ENCODE results near the gene DDC.
"Not testable (repeated sequence)": the region's sequence is repeated elsewhere in the genome, so short reads cannot be mapped to it uniquely, and the experiment has no call there.

DDC gene

DNA sequence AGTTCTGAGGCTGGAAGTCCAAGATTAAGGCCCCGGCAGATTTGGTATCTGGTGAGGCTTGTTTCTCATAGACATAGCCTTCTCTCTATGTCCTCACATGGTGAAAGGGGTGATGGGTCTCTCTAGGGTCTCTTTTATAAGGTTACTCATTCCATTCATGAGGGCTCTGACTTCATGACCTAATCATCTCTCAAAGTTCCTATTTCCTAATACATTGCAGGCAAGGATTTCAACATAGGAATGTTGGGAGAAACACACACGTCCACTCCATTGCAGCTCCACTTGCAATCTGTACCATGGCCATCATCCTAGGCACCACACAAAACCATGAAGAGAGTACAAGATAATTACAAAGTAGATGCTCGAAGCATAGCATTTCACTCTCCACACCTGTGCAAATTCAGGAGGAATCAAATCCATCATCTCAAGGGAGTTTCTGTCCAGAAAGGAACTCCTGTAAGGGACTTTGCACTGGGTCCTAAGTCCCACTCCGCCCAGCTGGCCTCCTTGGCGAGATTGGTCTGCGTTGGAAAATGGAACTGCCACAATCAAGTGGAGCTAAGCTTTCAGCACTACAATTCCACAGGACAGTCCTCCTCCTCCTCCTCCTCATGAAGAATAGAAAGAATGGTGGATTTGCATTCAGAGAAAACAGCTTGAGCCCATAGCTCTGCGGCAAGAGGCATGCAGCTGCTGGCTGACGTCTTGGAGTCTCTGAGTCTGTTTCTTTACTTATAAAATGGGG is 8.8 kb downstream of the DDC start:
- DNase-seq (ENCODE audit: extremely low read depth in 1 of 2, low read depth in 1 of 2), result no peak

DNA sequence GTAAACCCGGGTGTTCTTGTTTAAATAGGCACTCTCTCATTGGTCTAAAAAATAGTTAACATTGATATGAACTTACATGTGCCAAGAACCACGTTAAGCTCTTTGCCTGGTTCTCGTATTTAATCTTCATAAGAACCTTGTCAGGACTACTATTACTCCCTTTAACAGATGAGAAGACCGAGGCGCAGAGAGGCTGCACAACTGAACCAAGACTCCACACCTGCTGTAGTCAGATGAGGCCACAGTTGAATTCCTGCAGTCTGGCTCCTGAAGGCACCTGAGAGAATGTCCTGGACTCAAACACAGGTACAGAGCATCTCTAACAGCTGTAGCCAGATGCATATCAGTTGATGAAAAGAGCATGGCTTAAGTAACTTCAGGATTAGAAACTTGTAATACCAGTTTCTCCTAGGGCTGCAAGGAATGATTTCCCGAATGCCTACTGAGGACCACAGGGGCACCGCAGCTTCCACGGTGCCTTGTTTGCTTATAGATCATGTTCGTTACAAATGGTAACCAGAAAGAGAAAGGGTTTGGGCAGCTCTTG is 9.5 kb downstream of the DDC start:
- DNase-seq (ENCODE audit: extremely low read depth in 1 of 2, low read depth in 1 of 2), result no peak

DNA sequence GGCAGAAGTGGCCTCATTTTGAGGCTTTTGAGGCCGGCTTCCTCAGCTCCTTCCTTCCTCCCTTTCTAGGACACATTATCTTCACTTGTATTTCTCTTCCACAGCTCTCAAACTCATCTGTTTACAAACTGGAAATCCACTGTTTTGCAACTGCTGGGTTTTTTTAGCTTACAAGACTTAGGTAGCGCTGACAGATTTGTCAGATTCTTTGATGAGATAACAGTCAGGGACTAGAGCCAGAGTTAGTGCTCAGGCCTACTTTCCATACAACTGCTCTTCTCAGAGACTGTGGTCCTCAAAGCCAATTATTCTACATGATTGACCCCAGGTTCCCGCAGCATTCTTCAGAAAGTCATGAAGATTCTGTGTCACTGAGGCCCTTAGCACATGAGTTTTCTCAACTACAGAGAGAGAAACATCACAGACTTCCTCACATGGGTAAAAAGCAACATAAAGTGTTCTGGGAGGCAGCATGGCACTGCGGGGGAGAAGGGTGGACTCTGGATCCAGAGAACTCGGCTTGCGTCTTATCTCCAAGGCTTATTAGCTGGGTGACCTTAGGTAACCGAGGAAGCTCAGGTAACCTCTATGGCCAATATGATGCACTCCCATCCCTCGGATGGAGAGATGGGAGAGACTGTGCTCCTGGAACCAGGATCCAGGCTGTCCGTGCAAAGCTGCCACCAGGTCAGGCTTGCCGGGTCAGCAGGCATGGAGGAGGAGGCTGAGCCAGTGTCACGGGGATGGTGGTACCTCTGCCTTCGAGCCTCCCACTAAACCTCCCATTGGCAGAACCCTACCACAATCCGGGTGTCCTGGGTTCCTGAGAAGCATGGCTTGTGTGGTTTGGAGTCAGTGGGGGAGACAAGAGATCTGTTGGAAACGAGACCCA is 10.5 kb downstream of the DDC start:
- no peak for DNase-seq (ENCODE audit: extremely low read depth in 1 of 2, low read depth in 1 of 2)

DNA sequence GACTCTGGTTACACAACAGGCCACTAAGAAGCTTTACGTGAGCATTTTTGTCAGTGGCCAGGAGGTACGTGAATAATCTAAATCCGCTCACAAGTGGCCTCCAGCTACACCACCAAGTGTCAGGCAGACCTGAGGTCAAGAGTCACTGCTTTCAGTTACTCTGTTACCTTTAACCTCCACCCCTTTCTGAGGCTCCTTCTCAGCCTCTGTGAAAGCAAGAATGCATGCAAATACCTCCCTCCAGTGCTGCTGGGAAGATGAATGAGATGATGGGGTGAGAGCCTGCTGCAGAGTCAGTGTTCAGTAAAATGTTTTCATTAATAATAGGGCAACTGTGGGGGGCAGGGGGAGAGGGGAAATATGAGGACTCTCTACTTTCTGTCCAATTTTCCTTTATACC is 11.2 kb downstream of the DDC start:
- DNase-seq (ENCODE audit: extremely low read depth in 1 of 2, low read depth in 1 of 2), result no peak

DNA sequence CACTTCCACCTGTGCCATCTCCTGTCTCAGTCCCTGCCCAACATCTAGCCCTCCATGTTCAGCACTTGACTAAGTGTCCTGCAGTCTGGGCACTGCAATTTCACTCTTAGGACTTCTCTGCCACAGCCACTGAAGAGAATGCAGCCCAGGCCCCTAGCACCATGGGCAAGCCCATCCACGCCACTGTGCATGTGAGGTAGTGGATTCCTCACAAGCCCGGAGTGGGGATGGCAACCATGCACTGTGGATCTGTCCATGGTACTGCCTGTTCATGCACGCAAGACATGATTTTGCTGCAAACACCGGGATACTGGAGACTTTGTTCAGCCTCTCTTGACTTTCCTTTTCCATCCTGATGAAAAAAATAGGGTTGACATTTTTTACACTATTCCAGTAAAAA is 12.3 kb downstream of the DDC start:
- no peak for DNase-seq (ENCODE audit: extremely low read depth in 1 of 2, low read depth in 1 of 2)

DNA sequence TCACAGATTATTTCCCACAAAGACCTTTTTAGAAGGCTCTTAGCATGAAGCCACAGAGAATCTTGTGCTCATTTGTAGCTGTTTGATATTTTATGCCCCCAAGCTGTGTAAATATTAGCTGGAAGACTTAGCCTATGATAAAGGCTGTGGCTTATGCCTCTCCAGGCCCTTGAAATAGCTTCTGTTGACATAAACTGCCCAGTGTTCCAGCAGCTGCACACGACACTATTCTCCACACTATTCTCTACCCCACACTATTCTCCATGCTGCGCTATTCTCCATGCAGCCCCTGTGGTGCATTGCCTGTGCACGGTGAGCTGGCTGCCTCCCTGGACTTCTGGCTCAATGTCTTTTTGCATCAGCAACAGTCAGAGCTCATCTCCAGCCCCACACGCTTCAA is 13.1 kb downstream of the DDC start:
- DNase-seq (ENCODE audit: extremely low read depth in 1 of 2, low read depth in 1 of 2), result no peak

DNA sequence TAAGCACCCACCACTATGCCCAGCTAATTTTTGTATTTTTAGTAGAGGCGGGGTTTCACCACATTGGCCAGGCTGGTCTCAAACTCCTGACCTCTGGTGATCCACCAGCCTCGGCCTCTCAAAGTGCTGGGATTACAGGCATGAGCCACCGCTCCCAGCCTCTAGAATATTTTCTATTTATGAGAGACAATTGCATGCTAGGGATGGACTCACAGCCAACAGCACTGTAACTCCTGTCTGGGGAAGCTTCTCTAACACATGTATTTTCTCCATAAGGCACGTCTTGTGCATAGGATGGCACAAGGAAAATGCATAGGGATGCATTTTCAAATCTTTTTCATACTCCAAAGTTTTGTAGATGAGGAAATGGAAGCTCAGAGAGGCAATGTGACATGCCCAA is 19.6 kb downstream of the DDC start:
- DNase-seq (ENCODE audit: extremely low read depth in 1 of 2, low read depth in 1 of 2), result not testable (repeated sequence)

DNA sequence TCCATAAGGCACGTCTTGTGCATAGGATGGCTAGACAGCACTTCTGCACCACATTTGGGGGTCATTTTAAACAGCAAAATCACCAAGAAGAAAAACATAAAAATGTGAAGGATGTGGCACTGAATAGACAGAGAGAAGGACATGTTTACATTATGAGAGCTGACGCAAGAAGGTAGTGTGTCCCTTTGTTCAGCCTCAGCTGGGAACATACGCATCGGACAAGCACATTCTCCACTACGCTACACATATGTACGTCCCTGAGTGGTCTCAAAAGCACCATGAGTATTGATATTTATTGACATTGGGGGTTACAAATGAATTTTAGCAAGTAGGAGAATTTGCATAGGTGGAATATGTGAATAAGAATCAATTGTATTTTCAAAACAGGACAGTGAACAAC is 20.2 kb downstream of the DDC start:
- no peak for DNase-seq (ENCODE audit: extremely low read depth in 1 of 2, low read depth in 1 of 2)

DNA sequence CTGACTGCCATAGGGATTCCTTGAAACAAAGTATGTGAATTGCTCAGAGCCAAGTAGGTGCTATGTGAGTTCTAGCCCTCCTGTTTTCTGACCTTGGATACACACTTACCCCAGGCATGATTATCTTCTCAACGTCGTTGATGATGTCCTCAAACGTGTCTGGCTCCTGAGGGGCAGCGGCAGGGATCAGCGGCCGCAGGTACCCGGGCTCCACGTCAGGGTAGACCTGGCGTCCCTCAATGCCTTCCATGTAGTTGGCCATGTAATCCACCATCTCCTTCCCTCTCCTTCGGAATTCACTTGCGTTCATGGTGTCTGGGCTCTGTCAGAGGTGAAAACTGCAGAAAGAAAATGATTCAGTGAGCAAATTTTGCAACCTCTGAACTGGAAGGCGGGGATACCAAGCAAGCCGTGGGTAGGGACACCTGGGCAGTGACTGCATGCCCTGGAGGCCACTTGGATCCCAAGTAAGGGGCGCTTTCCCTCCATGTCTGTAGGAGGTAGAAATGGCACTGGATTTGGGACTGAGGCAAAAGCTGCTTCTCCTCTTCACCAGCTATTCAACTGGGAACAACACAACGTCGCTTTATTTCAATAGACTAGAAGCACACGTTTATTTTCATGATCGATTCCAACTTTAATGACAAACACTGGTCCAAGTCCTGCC is 21.3 kb downstream of the DDC start:
- DNase-seq (ENCODE audit: extremely low read depth in 1 of 2, low read depth in 1 of 2), result no peak

DNA sequence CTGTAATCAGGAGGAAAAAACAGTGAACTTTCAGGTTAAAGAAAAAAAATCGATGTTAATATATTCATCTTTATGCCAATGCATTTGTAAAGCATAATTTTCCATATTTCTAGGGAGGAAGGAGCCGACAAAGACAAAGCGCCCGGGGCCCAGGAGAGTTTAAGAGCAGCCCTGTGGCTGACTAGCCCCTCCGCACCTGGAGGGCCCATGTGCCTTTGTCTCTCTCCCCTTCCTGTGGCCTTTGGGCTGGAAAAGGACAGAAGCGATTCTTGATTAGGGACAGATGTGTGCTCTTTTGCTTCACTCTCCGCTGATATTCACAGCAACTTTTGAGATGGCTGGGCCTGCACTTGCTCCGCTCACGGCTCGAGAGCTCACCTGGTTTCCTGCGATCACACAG is 23.1 kb downstream of the DDC start:
- no peak for DNase-seq (ENCODE audit: extremely low read depth in 1 of 2, low read depth in 1 of 2)

DNA sequence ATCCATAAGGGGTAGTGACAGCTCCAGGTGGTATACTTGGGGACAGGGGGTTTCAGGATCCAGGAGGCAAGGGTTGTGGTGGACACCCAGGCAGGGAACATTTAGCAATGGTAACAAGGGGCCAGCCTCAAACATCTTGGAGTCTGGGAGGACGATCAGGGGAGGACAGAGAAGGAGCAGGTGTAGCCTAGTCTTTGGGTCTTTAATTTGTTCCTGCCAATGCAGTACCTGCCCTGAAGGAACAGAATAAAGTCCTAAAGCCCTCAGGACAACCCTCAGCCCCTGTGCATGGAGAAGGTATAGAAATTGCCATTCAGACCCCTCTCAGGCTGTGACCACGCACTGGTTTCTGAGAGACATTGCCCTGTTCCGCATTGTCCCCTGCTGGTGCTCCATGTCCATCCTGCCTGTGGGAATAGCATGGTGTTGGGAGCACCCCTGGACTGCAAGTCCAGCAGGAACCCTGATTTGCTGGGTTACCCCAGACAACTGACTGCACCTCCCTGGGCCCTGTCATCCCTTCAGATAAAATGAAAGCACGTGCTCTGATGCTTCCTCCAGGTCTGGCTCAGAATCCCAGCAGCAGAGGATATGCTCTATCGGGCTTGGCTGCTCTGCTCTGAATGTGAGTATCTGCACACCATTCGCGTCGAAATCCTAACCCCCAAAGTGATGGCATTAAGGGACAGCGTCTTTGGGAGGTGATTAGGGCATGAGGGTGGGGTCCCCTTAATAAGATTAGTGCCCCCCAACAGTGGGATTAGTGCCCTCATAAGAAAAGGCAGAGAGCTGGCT is 24.2 kb downstream of the DDC start:
- DNase-seq (ENCODE audit: extremely low read depth in 1 of 2, low read depth in 1 of 2), result no peak

DNA sequence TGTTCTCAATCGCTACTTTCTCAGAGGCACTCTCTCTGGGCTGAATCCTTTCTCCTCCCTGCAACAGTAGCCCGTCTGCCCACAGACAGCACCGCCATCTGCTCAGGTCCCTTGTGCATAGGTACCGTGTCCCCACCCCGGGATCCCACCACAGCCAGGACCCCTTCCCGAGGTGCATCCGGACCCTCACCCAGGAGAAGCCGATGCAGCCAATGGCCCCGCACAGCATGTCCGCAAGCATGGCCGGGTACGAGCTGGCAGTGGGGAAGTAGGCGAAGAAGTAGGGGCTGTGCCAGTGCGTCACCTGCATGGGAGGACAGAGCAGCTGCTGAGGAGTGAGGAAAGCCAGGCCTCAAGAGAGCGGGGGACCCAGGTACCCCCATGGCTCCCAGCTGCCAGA is 25.5 kb downstream of the DDC start:
- no peak for DNase-seq (ENCODE audit: extremely low read depth in 1 of 2, low read depth in 1 of 2)

DNA sequence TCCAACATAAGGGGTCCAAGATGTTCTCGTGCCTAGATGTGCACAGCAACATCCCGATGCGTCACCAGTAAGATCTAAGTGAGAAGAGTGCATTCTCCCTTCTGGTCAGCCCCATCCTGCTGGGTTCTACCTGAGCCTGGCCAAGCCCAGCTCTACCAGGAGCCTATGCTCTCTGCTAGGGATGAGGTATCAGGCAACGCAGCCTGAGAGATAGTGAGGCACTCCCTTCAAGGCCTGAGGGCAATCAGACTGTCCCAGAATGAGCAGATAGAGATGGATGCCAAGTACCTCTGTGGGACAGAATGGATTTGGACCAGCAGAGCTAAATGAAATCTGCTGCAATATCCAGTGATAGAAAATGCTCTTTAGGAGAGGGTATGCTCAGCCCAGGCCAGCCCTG is 26.7 kb downstream of the DDC start:
- no peak for DNase-seq (ENCODE audit: extremely low read depth in 1 of 2, low read depth in 1 of 2)

DNA sequence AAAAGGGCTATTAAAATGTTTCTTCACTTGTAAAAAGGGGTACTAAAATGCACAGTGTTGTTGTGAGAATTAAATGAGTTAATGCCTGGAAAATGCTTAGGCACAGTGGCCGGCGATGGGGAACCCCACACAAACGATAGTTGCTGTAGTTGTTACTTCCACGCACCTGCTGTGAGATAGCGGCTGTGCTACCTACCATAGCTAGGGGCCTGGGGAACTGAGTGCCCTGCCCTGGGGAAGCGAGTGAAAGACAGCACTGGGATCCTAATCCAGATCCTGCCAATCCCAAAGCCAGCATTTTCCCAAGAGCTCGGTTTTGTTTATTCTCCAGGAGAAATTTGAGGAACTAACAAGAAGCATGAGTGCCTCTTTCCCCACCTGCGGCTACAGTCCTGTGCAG is 27.8 kb downstream of the DDC start:
- no peak for DNase-seq (ENCODE audit: extremely low read depth in 1 of 2, low read depth in 1 of 2)

DNA sequence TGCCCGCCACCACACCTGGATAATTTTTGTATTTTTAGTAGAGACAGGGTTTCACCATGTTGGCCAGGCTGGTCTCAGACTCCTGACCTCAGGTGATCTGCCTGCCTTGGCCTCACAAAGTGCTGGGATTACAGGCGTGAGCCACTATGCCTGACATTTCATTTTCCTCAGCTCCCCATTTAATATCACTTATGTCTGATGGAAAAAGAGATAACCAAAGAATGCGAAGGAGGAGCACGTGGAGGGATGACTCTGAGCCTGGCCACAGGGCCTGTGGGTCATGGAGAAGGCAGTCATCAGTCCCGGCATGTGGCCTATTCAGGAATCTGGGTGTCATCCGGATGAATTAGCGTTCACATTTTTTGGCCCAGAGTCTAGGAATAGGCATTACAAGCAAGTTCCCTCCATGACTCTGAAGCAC is 29.9 kb downstream of the DDC start:
- DNase-seq (ENCODE audit: extremely low read depth in 1 of 2, low read depth in 1 of 2), result not testable (repeated sequence)

DNA sequence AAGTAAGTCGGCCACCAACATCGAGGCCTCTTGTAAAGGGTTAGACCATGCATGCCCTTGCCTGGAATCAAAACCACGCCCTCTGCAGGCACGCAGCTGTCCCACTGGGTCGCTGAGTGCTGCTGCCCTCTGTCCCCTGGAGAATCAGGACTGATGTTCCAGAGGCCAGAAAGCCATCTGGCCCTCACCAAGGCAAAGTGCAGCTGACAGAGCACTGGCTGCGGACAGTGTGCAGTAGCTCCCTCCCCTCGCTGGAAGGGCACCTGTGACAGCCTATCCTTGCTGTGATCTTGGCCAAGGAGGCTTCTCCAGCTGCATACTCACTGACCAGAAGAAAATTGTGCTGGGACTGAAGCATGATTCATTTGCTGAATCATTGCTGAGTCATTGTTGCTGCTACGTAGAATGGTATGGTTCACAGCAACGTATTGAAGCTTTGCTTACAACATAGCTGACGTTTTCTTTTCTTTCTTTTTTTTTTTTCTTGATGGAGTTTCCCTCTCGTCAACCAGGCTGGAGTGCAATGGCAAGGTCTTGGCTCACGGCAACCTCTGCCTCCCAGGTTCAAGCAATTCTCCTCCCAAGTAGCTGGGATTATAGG is 30.4 kb downstream of the DDC start:
- DNase-seq (ENCODE audit: extremely low read depth in 1 of 2, low read depth in 1 of 2), result no peak

DNA sequence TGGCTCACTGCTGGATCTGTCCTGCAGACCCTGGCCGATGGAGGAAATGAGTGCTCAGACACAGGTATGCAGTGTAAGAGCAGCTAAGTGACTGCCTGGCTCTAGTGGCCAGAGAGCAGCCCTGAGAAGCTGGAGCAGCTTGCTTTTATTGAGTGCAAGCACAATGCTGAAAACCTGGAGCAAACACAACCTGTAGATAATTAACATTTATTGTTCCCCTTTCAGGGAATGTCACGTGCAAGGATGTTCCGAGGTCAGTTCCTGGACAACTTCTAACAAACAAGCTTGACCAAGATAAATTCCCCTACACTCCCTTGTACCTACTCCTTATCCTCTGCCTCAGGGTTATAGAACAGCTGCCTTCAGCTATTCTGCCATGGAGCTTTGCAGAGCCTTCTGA is 31.3 kb downstream of the DDC start:
- no peak for DNase-seq (ENCODE audit: extremely low read depth in 1 of 2, low read depth in 1 of 2)

DNA sequence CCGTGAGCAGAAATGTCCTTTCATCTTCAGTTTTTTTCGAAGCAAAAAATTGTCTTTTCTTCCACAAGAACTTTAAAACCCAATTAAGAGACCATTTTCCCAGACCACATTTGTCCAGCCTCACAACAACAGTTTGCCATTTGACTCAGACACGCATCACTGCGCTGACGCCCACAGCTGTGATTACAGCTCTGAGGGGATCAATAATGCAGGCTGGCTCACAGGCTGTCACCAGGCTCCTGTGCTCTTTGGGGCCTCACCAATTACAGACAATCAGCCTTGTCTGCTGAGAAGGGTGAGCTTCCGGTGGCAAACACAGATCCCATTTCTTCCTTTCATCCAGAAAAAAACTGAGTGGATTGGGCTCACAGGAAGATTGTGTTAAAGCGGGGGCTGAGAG is 33.3 kb downstream of the DDC start:
- DNase-seq (ENCODE audit: extremely low read depth in 1 of 2, low read depth in 1 of 2), result no peak

DNA sequence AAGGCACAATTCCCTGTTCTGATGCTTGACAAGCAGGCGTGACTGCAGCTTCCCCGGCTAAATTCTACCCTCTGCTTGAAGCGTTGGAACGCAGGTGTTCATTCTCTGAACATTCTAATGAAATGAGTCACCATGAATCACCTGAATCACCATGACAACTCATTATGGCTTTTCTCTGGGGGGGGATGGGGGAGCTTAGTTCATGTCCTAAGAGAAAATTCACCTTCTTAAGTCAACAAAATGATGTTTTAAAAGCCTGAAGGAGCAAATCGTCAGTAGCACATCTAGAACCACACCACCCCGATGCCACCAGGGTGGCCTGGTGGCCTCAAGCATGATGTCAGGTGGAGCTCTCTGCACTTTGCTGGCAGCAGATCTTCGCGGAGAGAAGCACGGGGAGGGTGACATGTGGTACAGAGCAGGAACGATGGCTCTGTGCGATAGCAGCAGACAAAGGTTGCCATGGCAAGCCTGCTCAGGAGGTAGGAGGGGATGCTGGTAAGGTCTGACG is 33.7 kb downstream of the DDC start:
- no peak for DNase-seq (ENCODE audit: extremely low read depth in 1 of 2, low read depth in 1 of 2)

DNA sequence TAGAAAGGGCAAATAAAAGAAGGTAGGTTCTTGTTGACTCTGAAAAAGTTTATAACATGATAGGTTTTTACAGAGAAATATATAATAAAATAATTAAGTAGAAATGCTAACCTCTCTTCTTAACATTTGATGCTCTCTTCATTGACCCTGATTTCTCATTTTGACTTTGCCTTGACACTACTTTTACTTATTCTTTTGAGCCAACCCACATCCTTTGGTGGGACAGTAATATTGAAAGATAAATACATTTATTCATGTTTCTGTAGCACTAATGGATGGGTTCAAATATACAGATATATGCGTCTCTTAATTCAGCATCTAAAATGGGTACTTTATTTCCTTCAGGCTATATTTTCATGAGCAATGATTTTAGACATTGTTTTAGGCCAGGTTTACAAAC is 34.4 kb downstream of the DDC start:
- DNase-seq (ENCODE audit: extremely low read depth in 1 of 2, low read depth in 1 of 2), result no peak

All from activated CD8-positive, alpha-beta memory T cell treated with anti-CD3 and anti-CD28 coated beads for 1 hour (primary cell).